SKM-1 treated with dmso at 0.1 percent for 144 hours (cell line): ENCODE data around the gene HYOU1.
"Not testable (repeated sequence)": the region's sequence is repeated elsewhere in the genome, so short reads cannot be mapped to it uniquely, and the experiment has no call there.

Experiments used
- DNase-seq: peaks from one replicate; lab custom pipeline; 2025; ENCODE audit not compliant: unreplicated experiment; lab: John Stamatoyannopoulos, UW

Gene HYOU1

GRCh38 chr11:119019996-119020395, 37.0 kb downstream of the HYOU1 start:
- no peak for DNase-seq

- peak; percentile 96 for DNase-seq
Observed at GRCh38 chr11:119018074-119018938, 38.7 kb downstream of the HYOU1 start, which contains the start of the genes RPS25 and TRAPPC4. Gene RPS25, minus strand, starts transcription at chr11:119018343. Its CDS starts 59 bp downstream, at chr11:119018284. Gene TRAPPC4, plus strand, starts transcription at chr11:119018766. Its CDS starts 30 bp downstream, at chr11:119018796.

GRCh38 chr11:119017377-119017776, 39.6 kb downstream of the HYOU1 start:
- not testable (repeated sequence) for DNase-seq

GRCh38 chr11:119016216-119017009, 40.6 kb downstream of the HYOU1 start:
- DNase-seq = no peak

- no peak for DNase-seq
Observed at GRCh38 chr11:119015054-119015611, 41.9 kb downstream of the HYOU1 start.

GRCh38 chr11:119014209-119014924, 42.6 kb downstream of the HYOU1 start:
- no peak for DNase-seq

- DNase-seq = no peak
Observed at GRCh38 chr11:119012629-119013170, 44.3 kb downstream of the HYOU1 start.

- no peak for DNase-seq
Observed at GRCh38 chr11:119011476-119012053, 45.4 kb downstream of the HYOU1 start.

GRCh38 chr11:119006656-119007055, 50.3 kb downstream of the HYOU1 start:
- no peak for DNase-seq

- no peak for DNase-seq
Observed at GRCh38 chr11:119000906-119001305, 56.1 kb downstream of the HYOU1 start.

GRCh38 chr11:118998822-118999221, 58.2 kb downstream of the HYOU1 start:
- no peak for DNase-seq

- no peak for DNase-seq
Observed at GRCh38 chr11:118998388-118998717, 58.7 kb downstream of the HYOU1 start.

GRCh38 chr11:118997627-118998387, 59.2 kb downstream of the HYOU1 start, which contains the start of gene CENATAC:
Gene CENATAC, plus strand, starts transcription at chr11:118998138. Its CDS starts 60 bp downstream, at chr11:118998198.
- DNase-seq = peak; percentile 91

GRCh38 chr11:118996926-118997626, 59.9 kb downstream of the HYOU1 start:
- DNase-seq = peak; percentile 21
